CD4-positive, alpha-beta memory T cell (primary cell): Measurements from ENCODE around the gene ZNF638. TPM values are rescaled to one million over a fixed set of nuclear protein-coding genes. Genes with fewer than 3 reads are reported as not detected.

Experiments used
- CTCF ChIA-PET: fragments of 350-600 bp; sonication (Branson Sonifier 250); formaldehyde crosslinking; loops from one replicate; lab custom pipeline; 2021; ENCODE audit warnings: inconsistent platforms; ENCODE audit not compliant: partially characterized antibody; lab: Charles Lee
- POLR2A ChIA-PET: fragments of 350-600 bp; sonication (Branson Sonifier 250); formaldehyde crosslinking; loops from one replicate; lab custom pipeline; 2021; ENCODE audit not compliant: partially characterized antibody; lab: Charles Lee
- DNase-seq, 5 donors: peaks; one replicate each; pipeline versions ENCODE4 v3.0.0 to v3.0.0-alpha.2; 2020 to 2022; ENCODE audit warnings: mixed read lengths in 1 of 5
- H3K27ac ChIP-seq: one replicate; pipeline ENCODE4 v1.7.0; 2013; ENCODE audit warnings: low read depth, low read length
- H3K27me3 ChIP-seq: 2 replicates; pipeline ENCODE4 v1.7.0; 2013; ENCODE audit warnings: mild to moderate bottlenecking, low read length, moderate library complexity; ENCODE audit not compliant: insufficient read depth
- H3K36me3 ChIP-seq: 2 replicates; pipeline ENCODE4 v1.7.0; 2013; ENCODE audit warnings: mild to moderate bottlenecking, low read length, moderate library complexity; ENCODE audit not compliant: insufficient read depth
- H3K4me1 ChIP-seq: 2 replicates; pipeline ENCODE4 v1.7.0; 2013; ENCODE audit warnings: mild to moderate bottlenecking, low read length, moderate library complexity; ENCODE audit not compliant: insufficient read depth
- H3K4me3 ChIP-seq, 2 donors: one replicate each; pipeline ENCODE4 v1.7.0; 2013; ENCODE audit warnings: low read length in 2 of 2, mild to moderate bottlenecking in 1 of 2
- H3K9me3 ChIP-seq, 2 donors: one replicate each; pipeline ENCODE4 v1.7.0; 2013; ENCODE audit warnings: low read length in 2 of 2, control low read depth in 1 of 2; ENCODE audit not compliant: control insufficient read depth in 1 of 2
- H3K27ac Mint-ChIP-seq, 7 donors: one replicate each; pipeline ENCODE4 v1.8.0; 2020 to 2021; ENCODE audit warnings: mixed read lengths in 7 of 7, mild to moderate bottlenecking in 6 of 7, inconsistent platforms in 3 of 7, moderate library complexity in 3 of 7
- H3K27me3 Mint-ChIP-seq, 2 donors: one replicate each; pipeline ENCODE4 v1.8.0; 2020 to 2021; ENCODE audit warnings: mixed read lengths in 2 of 2
- H3K36me3 Mint-ChIP-seq, 2 donors: one replicate each; pipeline ENCODE4 v1.8.0; 2020 to 2021; ENCODE audit warnings: mixed read lengths in 2 of 2, inconsistent platforms in 1 of 2, mild to moderate bottlenecking in 1 of 2
- H3K4me1 Mint-ChIP-seq, 4 donors: one replicate each; pipeline ENCODE4 v1.8.0; 2020 to 2021; ENCODE audit warnings: mixed read lengths in 4 of 4, mild to moderate bottlenecking in 1 of 4
- H3K4me3 Mint-ChIP-seq, 8 donors: one replicate each; pipeline ENCODE4 v1.8.0; 2020 to 2021; ENCODE audit warnings: mixed read lengths in 8 of 8, mild to moderate bottlenecking in 7 of 8, moderate library complexity in 6 of 8, inconsistent platforms in 3 of 8
- H3K9me3 Mint-ChIP-seq, 8 donors: one replicate each; pipeline ENCODE4 v1.8.0; 2020 to 2021; ENCODE audit warnings: mixed read lengths in 8 of 8, mild to moderate bottlenecking in 5 of 8, inconsistent platforms in 3 of 8, moderate library complexity in 1 of 8
- intact Hi-C: fragments of 100-400 bp; cut with micrococcal nuclease; formaldehyde crosslinking; loops from one replicate; pipeline ENCODE4 v1.15.1; 2023
- polyA plus RNA-seq, 2 donors: library from polyadenylated mRNA; unstranded; fragments of 300-500 nt; fragmentation: Illumina TruSeq; gene quantifications; one replicate each; pipeline ENCODE4 v1.2.3, GENCODE V29; 2021
- total RNA-seq, 2 experiments: library from RNA; stranded (reverse); gene quantifications; one replicate each; pipeline ENCODE4 v1.2.3, GENCODE V29; 2021

ZNF638 gene
- total and polyA plus RNA-seq, 4 experiments from 2014 or later: 19.8 to 167 (median 110) TPM

DNA sequence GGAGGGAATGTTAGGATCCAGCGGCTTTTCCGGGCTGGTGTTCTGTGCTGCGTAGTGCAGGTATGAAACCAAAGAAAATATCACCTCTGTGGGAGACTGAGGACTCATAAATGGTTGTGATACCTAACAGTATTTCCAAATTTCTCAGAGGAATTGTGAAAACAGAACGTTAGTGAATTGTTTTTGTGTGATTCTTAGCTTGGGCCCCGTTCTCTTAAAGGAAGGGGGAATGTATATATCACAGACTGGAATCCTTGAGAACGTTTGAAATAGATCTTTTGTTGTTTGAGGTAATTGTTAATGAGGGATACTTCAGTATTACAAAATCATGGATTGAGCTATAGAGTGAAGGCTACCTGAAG, 834 bp downstream of the ZNF638 start:
- H3K4me1 Mint-ChIP-seq: peaks cover 28 to 59% (median 39%) of the 10 kb centered on the region in 4 donors

DNA sequence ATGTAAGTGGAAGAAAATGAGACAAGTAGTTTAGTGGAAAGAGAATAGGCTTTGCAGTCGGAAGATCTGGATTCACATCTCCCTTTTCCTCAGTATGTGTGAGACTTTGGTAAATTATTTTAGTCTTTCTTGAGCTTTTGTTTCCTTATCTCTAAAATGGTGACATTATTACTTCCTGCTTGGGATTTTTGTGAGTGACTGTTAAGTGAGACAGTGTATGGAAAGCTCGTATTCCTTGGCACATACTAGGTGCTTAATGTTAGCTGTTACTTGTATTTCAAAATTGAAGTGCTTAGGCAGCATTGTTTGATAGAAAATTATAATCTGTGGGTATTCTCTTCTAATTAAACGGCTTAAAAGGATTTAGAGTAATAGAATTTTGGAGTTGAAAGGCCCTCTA, 2.0 kb downstream of the ZNF638 start:
- no peak for DNase-seq
- Mint-ChIP-seq H3K4me1 (peaks cover 38 to 71% (median 50%) of the 10 kb centered on the region in 4 donors), H3K9me3 (peaks cover 0 to 3% (median 0%) of the 10 kb centered on the region in 8 donors), H3K27me3 (no peaks in the 10 kb centered on the region), H3K4me3 (peak overlapping the region; percentile 98 to 100 (median 100)), H3K27ac (peak overlapping the region; percentile 1 to 100 (median 70)), H3K36me3 (peaks cover 7 to 30% of the 10 kb centered on the region in 2 donors)
- Histone ChIP-seq H3K4me1 (peaks cover 69% of the 10 kb centered on the region), H3K27ac (no peak overlapping the region), H3K9me3 (no peaks in the 10 kb centered on the region), H3K4me3 (peak overlapping the region; percentile 10 to 70), H3K27me3 (no peaks in the 10 kb centered on the region), H3K36me3 (no peaks in the 10 kb centered on the region)
- ChIA-PET CTCF (interaction anchor here (1.4 to 5.4 kb wide), 4 partner anchors 12 to 97 kb away, joined by 3 to 52 read pairs (median 17); no protein-coding TSS in a partner anchor), POLR2A (interaction anchor here (1.4 to 1.8 kb wide), 2 partner anchors 84 to 266 kb away, joined by 3 to 7 read pairs; partner anchors contain the start of gene NAGK)
- intact Hi-C loops: loop anchor here (2.0 to 5.0 kb wide), 2 partner anchors 13 to 266 kb away; partner anchors contain the start of gene NAGK

More for the DNA sequence above, 834 bp downstream of the ZNF638 start:
- Mint-ChIP-seq H3K36me3 (peaks cover 4 to 21% of the 10 kb centered on the region in 2 donors), H3K9me3 (peaks cover 0 to 3% (median 0%) of the 10 kb centered on the region in 8 donors), H3K27ac (peak overlapping the region; percentile 98 to 100 (median 100)), H3K27me3 (no peaks in the 10 kb centered on the region), H3K4me3 (peak overlapping the region; percentile 98 to 100 (median 100))
- intact Hi-C loops: loop anchor here (2.0 to 5.0 kb wide), 2 partner anchors 14 to 265 kb away; partner anchors contain the start of gene NAGK
- H3K27me3 ChIP-seq: no peaks in the 10 kb centered on the region
- ChIA-PET CTCF (interaction anchor here (0.9 to 5.4 kb wide), 10 partner anchors 13 to 232 kb away, joined by 3 to 52 read pairs (median 6); partner anchors contain the start of gene PAIP2B), POLR2A (interaction anchor here (0.8 to 2.6 kb wide), 12 partner anchors 8 to 264 kb away, joined by 4 to 23 read pairs (median 9); partner anchors contain the start of genes MCEE, MPHOSPH10, NAGK and PAIP2B)
- no peaks in the 10 kb centered on the region for H3K9me3 ChIP-seq
- H3K4me1 ChIP-seq: peaks cover 57% of the 10 kb centered on the region
- peak overlapping the region; percentile 95 for H3K27ac ChIP-seq
- no peaks in the 10 kb centered on the region for H3K36me3 ChIP-seq
- H3K4me3 ChIP-seq: peak overlapping the region; percentile 70 to 76
- DNase-seq: no peak

DNA sequence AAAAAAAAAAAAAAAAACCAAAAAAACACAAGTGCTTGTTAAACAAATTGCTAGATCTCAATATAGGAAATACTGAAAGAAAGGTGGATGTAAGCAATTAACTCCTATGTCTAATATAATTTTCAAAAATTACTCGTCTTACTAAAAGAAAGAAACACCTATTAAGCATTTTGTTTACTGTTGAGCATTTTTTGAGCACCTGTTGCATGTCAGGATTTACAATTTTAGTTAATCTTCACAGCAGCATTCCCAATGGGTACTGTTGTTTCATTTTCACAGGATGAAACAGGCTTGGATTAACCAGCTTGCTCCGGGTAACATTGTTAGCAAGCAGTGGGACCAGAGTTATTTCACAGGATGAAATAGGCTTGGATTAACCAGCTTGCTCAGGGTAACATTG, 4.8 kb downstream of the ZNF638 start:
- H3K9me3 ChIP-seq: no peaks in the 10 kb centered on the region
- intact Hi-C loops: no loop called here
- Mint-ChIP-seq H3K27me3 (no peaks in the 10 kb centered on the region), H3K4me1 (peaks cover 52 to 92% (median 69%) of the 10 kb centered on the region in 4 donors), H3K36me3 (peaks cover 17 to 34% of the 10 kb centered on the region in 2 donors), H3K9me3 (peaks cover 0 to 3% (median 0%) of the 10 kb centered on the region in 8 donors), H3K4me3 (peak overlapping the region in 1 of 8 donors; percentile 52), H3K27ac (peak overlapping the region in 1 of 7 donors; percentile 43)
- H3K36me3 ChIP-seq: no peaks in the 10 kb centered on the region
- DNase-seq: no peak
- H3K27ac ChIP-seq: no peak overlapping the region
- ChIA-PET CTCF (no interaction called here), POLR2A (interaction anchor here (0.7 kb wide), 1 partner anchor 1272 kb away, joined by 3 read pairs; no protein-coding TSS in a partner anchor)
- peaks cover 86% of the 10 kb centered on the region for H3K4me1 ChIP-seq
- H3K4me3 ChIP-seq: no peak overlapping the region
- H3K27me3 ChIP-seq: no peaks in the 10 kb centered on the region

GRCh38 chr2:71336802-71337201, 5.2 kb downstream of the ZNF638 start:
- ChIA-PET POLR2A (no interaction called here), CTCF (no interaction called here)
- Histone ChIP-seq H3K27ac (no peak overlapping the region), H3K4me3 (no peak overlapping the region), H3K27me3 (no peaks in the 10 kb centered on the region), H3K4me1 (peaks cover 86% of the 10 kb centered on the region), H3K36me3 (no peaks in the 10 kb centered on the region), H3K9me3 (no peaks in the 10 kb centered on the region)
- Mint-ChIP-seq H3K27ac (peak overlapping the region in 1 of 7 donors; percentile 43), H3K27me3 (no peaks in the 10 kb centered on the region), H3K9me3 (peaks cover 0 to under 1% (median 0%) of the 10 kb centered on the region in 8 donors), H3K36me3 (peaks cover 17 to 31% of the 10 kb centered on the region in 2 donors), H3K4me3 (peak overlapping the region in 3 of 8 donors; percentile 39 to 52 (median 40)), H3K4me1 (peaks cover 53 to 87% (median 69%) of the 10 kb centered on the region in 4 donors)
- no peak for DNase-seq
- intact Hi-C loops: no loop called here

GRCh38 chr2:71337776-71338175, 6.2 kb downstream of the ZNF638 start:
- Histone ChIP-seq H3K4me3 (no peak overlapping the region), H3K27me3 (no peaks in the 10 kb centered on the region), H3K9me3 (no peaks in the 10 kb centered on the region), H3K36me3 (no peaks in the 10 kb centered on the region), H3K27ac (no peak overlapping the region), H3K4me1 (peaks cover 82% of the 10 kb centered on the region)
- peak overlapping the region in 6 of 8 donors; percentile 2 to 44 (median 26) for H3K4me3 Mint-ChIP-seq
- ChIA-PET CTCF (no interaction called here), POLR2A (no interaction called here)
- intact Hi-C loops: no loop called here
- peaks cover 55 to 84% (median 71%) of the 10 kb centered on the region in 4 donors for H3K4me1 Mint-ChIP-seq
- H3K27ac Mint-ChIP-seq: peak overlapping the region in 2 of 7 donors; percentile 2 to 42
- no peak for DNase-seq
- H3K36me3 Mint-ChIP-seq: peaks cover 21 to 28% of the 10 kb centered on the region in 2 donors
- no peaks in the 10 kb centered on the region for H3K27me3 Mint-ChIP-seq
- H3K9me3 Mint-ChIP-seq: no peaks in the 10 kb centered on the region

DNA sequence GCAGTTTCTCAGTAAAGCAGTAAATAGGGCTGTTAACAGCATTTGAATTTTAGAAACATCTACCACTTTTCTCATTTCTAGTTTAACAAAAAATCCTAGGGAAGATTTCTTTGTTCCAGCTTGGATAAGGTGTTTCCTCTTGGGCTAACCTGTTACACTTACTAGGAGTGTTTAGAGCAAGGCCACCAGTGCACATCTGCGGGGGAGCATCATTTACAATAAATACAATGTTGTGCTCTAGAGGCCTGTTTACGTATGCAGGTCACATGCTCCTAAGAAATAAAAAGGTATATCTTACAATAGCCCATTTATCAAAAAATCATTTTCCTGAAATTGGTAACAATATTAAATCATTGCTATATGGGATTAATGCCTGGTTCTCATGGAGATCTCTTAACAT, 8.1 kb downstream of the ZNF638 start:
- CTCF ChIA-PET: interaction anchor here (1.0 kb wide), 1 partner anchor 8 kb away, joined by 5 read pairs; the partner anchor contains the start of gene ZNF638
- H3K4me3 Mint-ChIP-seq: peak overlapping the region in 3 of 8 donors; percentile 8 to 27 (median 12)
- Histone ChIP-seq H3K4me1 (peaks cover 63% of the 10 kb centered on the region), H3K27ac (no peak overlapping the region), H3K27me3 (no peaks in the 10 kb centered on the region), H3K9me3 (no peaks in the 10 kb centered on the region), H3K4me3 (no peak overlapping the region), H3K36me3 (no peaks in the 10 kb centered on the region)
- no peaks in the 10 kb centered on the region for H3K27me3 Mint-ChIP-seq
- H3K27ac Mint-ChIP-seq: peak overlapping the region in 1 of 7 donors; percentile 35
- peaks cover 17 to 33% of the 10 kb centered on the region in 2 donors for H3K36me3 Mint-ChIP-seq
- H3K9me3 Mint-ChIP-seq: no peaks in the 10 kb centered on the region
- POLR2A ChIA-PET: interaction anchor here (1.4 kb wide), 1 partner anchor 8 kb away, joined by 13 read pairs; the partner anchor contains the start of gene ZNF638
- peaks cover 51 to 80% (median 66%) of the 10 kb centered on the region in 4 donors for H3K4me1 Mint-ChIP-seq
- no peak for DNase-seq
- intact Hi-C loops: no loop called here

DNA sequence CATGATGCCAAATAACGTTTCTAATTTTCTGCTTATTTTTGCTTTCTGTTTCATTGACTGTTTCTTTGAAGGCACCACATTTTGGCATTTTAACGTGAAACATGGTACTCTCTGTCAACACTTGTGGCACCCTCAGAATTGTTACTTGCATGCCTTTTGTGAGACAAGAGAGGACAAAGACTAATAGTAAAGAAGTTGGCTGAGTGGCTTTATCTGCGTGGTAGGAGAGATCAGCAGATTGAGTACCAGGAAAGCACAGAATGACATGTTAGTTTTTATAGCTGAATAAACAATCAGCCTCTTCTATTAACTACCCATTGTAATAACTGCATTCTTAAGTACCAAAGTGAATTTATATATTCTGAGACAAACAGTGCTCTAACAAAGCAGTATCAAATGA, 8.6 kb downstream of the ZNF638 start:
- CTCF ChIA-PET: interaction anchor here (1.0 kb wide), 2 partner anchors 8 to 9 kb away, joined by 4 to 5 read pairs; partner anchors contain the start of gene ZNF638
- peak overlapping the region in 1 of 8 donors; percentile 1 for H3K4me3 Mint-ChIP-seq
- H3K27ac ChIP-seq: no peak overlapping the region

More for the DNA sequence above, 8.6 kb downstream of the ZNF638 start:
- no peaks in the 10 kb centered on the region for H3K27me3 ChIP-seq
- peaks cover 47 to 79% (median 63%) of the 10 kb centered on the region in 4 donors for H3K4me1 Mint-ChIP-seq
- POLR2A ChIA-PET: interaction anchor here (1.4 kb wide), 1 partner anchor 8 kb away, joined by 13 read pairs; the partner anchor contains the start of gene ZNF638
- H3K9me3 Mint-ChIP-seq: no peaks in the 10 kb centered on the region
- H3K4me1 ChIP-seq: peaks cover 58% of the 10 kb centered on the region
- no peak for DNase-seq
- H3K36me3 ChIP-seq: no peaks in the 10 kb centered on the region
- H3K4me3 ChIP-seq: no peak overlapping the region
- intact Hi-C loops: no loop called here
- peaks cover 17 to 31% of the 10 kb centered on the region in 2 donors for H3K36me3 Mint-ChIP-seq
- H3K9me3 ChIP-seq: no peaks in the 10 kb centered on the region
- H3K27me3 Mint-ChIP-seq: no peaks in the 10 kb centered on the region
- H3K27ac Mint-ChIP-seq: no peak overlapping the region
